Measurements from ENCODE around the gene RPS3A. TPM values are rescaled to one million over a fixed set of nuclear protein-coding genes. Genes with fewer than 3 reads are reported as not detected.

Gene RPS3A
- polyA plus RNA-seq, 2 of the 4 experiments (the other 2 are of a cell fraction): 2,183 to 2,957 TPM

DNA sequence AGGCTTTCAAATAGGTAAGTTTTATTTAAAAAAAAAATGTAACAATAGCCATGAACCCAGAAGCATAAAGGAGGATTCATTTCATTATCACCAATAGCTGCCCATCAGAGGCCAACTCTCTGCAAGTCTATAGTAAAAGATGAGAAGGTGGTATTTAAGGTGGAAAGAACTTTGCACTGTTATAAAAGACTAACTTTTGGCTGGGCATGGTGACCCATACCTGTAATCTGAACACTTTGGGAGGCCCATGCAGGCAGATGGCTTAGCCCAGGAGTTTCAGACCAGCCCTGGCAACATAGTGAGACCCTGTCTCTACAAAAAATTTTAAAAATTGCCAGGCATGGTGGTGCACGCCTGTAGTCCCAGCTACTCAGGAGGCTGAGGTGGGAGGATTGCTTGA, 43.3 kb downstream of the RPS3A start:
- TF ChIP-seq ZFP36 (IDR thresholded peaks at IDR 0.05; ENCODE audit: borderline replicate concordance, partially characterized antibody): no peak
- no peak for TF ChIP-seq CHD4 (IDR thresholded peaks at IDR 0.05; ENCODE audit: borderline replicate concordance)
- no peak for TF ChIP-seq MAZ (IDR thresholded peaks at IDR 0.05; ENCODE audit: borderline replicate concordance, low read depth, low read length)
- TF ChIP-seq JUNB (IDR thresholded peaks at IDR 0.05): no peak
- TF ChIP-seq TP53 (CRISPR knock-in tag; IDR thresholded peaks at IDR 0.05): no peak
- TF ChIP-seq FOSL2 (IDR thresholded peaks at IDR 0.05): no peak
- no peak for TF ChIP-seq FOSL2 (CRISPR knock-in tag; IDR thresholded peaks at IDR 0.05)
- no peak for TF ChIP-seq ELK1 (IDR thresholded peaks at IDR 0.05; ENCODE audit: low read depth, low read length)
- no peak for TF ChIP-seq BHLHE40 (IDR thresholded peaks at IDR 0.05; ENCODE audit: low read depth, low read length)
- no peak for TF ChIP-seq SREBF2 (IDR thresholded peaks at IDR 0.05)
- TF ChIP-seq RFX5 (IDR thresholded peaks at IDR 0.05): no peak
- no peak for TF ChIP-seq CBX2 (IDR thresholded peaks at IDR 0.05; ENCODE audit: borderline replicate concordance, low read depth)
- TF ChIP-seq FOXS1 (CRISPR knock-in tag; IDR thresholded peaks at IDR 0.05): no peak
- no peak for TF ChIP-seq RARB (CRISPR knock-in tag; IDR thresholded peaks at IDR 0.05)
- no peak for TF ChIP-seq JUN (IDR thresholded peaks at IDR 0.05)
- TF ChIP-seq KDM5A (IDR thresholded peaks at IDR 0.05): no peak
- FAIRE-seq (no peak), ATAC-seq (no peak), DNase-seq (ENCODE audit: low read depth in 1 of 2, low spot score in 1 of 2) (no peak)
- Histone ChIP-seq H3K9me3 (no peaks in the 10 kb centered on the region), H3K4me2 (no peak overlapping the region), H3K4me3 (no peak overlapping the region), H3K27ac (no peak overlapping the region), H3K4me1 (no peaks in the 10 kb centered on the region)
- WGBS (ENCODE audit: missing lambda C conversion rate): 93% methylated on average over 1 of the region's 1 CpG
- ChIA-PET CTCF (no interaction called here), POLR2A (no interaction called here)

- DNase-seq (ENCODE audit: low read depth in 1 of 2, low spot score in 1 of 2) (no peak), FAIRE-seq (no peak), ATAC-seq (no peak)
- Histone ChIP-seq H3K4me2 (no peak overlapping the region), H3K27ac (no peak overlapping the region), H3K4me3 (no peak overlapping the region), H3K9me3 (no peaks in the 10 kb centered on the region), H3K4me1 (no peaks in the 10 kb centered on the region)
- CTCF ChIA-PET: no interaction called here
- WGBS (ENCODE audit: missing lambda C conversion rate): 89% methylated on average over 2 of the region's 2 CpGs
- POLR2A ChIA-PET: no interaction called here
- TF ChIP-seq, protein P1, sequence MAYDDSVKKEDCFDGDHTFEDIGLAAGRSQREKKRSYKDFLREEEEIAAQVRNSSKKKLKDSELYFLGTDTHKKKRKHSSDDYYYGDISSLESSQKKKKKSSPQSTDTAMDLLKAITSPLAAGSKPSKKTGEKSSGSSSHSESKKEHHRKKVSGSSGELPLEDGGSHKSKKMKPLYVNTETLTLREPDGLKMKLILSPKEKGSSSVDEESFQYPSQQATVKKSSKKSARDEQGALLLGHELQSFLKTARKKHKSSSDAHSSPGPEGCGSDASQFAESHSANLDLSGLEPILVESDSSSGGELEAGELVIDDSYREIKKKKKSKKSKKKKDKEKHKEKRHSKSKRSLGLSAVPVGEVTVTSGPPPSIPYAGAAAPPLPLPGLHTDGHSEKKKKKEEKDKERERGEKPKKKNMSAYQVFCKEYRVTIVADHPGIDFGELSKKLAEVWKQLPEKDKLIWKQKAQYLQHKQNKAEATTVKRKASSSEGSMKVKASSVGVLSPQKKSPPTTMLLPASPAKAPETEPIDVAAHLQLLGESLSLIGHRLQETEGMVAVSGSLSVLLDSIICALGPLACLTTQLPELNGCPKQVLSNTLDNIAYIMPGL (CRISPR knock-in tag; IDR thresholded peaks at IDR 0.05; ENCODE audit: borderline replicate concordance): no peak
- TF ChIP-seq, protein P2, sequence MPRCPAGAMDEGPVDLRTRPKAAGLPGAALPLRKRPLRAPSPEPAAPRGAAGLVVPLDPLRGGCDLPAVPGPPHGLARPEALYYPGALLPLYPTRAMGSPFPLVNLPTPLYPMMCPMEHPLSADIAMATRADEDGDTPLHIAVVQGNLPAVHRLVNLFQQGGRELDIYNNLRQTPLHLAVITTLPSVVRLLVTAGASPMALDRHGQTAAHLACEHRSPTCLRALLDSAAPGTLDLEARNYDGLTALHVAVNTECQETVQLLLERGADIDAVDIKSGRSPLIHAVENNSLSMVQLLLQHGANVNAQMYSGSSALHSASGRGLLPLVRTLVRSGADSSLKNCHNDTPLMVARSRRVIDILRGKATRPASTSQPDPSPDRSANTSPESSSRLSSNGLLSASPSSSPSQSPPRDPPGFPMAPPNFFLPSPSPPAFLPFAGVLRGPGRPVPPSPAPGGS (IDR thresholded peaks at IDR 0.05): no peak
- TF ChIP-seq ESRRA (IDR thresholded peaks at IDR 0.05; ENCODE audit: borderline replicate concordance, low read length) (no peak), EHMT2 (IDR thresholded peaks at IDR 0.05; ENCODE audit: low read depth) (no peak), POLR2AphosphoS2 (conservative IDR thresholded peaks at IDR 0.05; ENCODE audit: low read length) (no peak), EP300 (IDR thresholded peaks at IDR 0.05) (no peak), NPAS2 (CRISPR knock-in tag; IDR thresholded peaks at IDR 0.05; ENCODE audit: borderline replicate concordance) (no peak), HOXA7 (CRISPR knock-in tag; IDR thresholded peaks at IDR 0.05) (no peak), EHF (CRISPR knock-in tag; IDR thresholded peaks at IDR 0.05) (no peak), CEBPB (IDR thresholded peaks at IDR 0.05) (no peak), ZC3H11A (IDR thresholded peaks at IDR 0.05) (no peak), BHLHE40 (IDR thresholded peaks at IDR 0.05; ENCODE audit: low read depth, low read length) (no peak), ZFP36 (IDR thresholded peaks at IDR 0.05; ENCODE audit: borderline replicate concordance, partially characterized antibody) (no peak), RNF2 (IDR thresholded peaks at IDR 0.05; ENCODE audit: borderline replicate concordance, low read depth) (no peak), PHF8 (IDR thresholded peaks at IDR 0.05; ENCODE audit: borderline replicate concordance, low read depth) (no peak), CHD2 (IDR thresholded peaks at IDR 0.05; ENCODE audit: low read length, partially characterized antibody) (no peak)
- TF ChIP-seq, protein P3, sequence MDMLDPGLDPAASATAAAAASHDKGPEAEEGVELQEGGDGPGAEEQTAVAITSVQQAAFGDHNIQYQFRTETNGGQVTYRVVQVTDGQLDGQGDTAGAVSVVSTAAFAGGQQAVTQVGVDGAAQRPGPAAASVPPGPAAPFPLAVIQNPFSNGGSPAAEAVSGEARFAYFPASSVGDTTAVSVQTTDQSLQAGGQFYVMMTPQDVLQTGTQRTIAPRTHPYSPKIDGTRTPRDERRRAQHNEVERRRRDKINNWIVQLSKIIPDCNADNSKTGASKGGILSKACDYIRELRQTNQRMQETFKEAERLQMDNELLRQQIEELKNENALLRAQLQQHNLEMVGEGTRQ (IDR thresholded peaks at IDR 0.05): no peak
Observed at GRCh38 chr4:151143162-151143561, 43.7 kb downstream of the RPS3A start.

Measured in A549 (cell line).